Kidney epithelial cell (primary cell): ENCODE measurements around the gene NCAPD2. TPM values are rescaled to one million over a fixed set of nuclear protein-coding genes. Genes with fewer than 3 reads are reported as not detected.
"Not testable (repeated sequence)": the region's sequence is repeated elsewhere in the genome, so short reads cannot be mapped to it uniquely, and the experiment has no call there.

ENCODE experiments used
- DNase-seq: peaks from one replicate; pipeline ENCODE4 v3.0.0-alpha.2; 2010; ENCODE audit warnings: low read depth
- H3K27me3 ChIP-seq: 2 replicates; pipeline ENCODE4 v1.6.0; 2011; ENCODE audit warnings: low read length; ENCODE audit not compliant: control insufficient read depth, insufficient read depth
- H3K36me3 ChIP-seq: 2 replicates; pipeline ENCODE4 v1.5.1; 2011; ENCODE audit warnings: low read length; ENCODE audit not compliant: control insufficient read depth, insufficient read depth
- H3K4me3 ChIP-seq: 2 replicates; pipeline ENCODE4 v1.5.1; 2011; ENCODE audit warnings: low read depth, mild to moderate bottlenecking, control low read depth, low read length
- total RNA-seq: library from RNA; depleted of rRNA; stranded (reverse); fragments of >200 nt; gene quantifications from 2 replicates; pipeline ENCODE4 v1.2.3, GENCODE V29; 2015
- TF ChIP-seq, protein P1 (sequence below): IDR thresholded peaks from 2 replicates; pipeline ENCODE4 v1.5.1; 2011; ENCODE audit warnings: mild to moderate bottlenecking, moderate library complexity, low read length, control low read depth, inconsistent platforms; ENCODE audit not compliant: insufficient read depth, poor library complexity, severe bottlenecking

NCAPD2 gene
- total RNA-seq, 1 donor from 2014 or later: 62.3 TPM

DNA sequence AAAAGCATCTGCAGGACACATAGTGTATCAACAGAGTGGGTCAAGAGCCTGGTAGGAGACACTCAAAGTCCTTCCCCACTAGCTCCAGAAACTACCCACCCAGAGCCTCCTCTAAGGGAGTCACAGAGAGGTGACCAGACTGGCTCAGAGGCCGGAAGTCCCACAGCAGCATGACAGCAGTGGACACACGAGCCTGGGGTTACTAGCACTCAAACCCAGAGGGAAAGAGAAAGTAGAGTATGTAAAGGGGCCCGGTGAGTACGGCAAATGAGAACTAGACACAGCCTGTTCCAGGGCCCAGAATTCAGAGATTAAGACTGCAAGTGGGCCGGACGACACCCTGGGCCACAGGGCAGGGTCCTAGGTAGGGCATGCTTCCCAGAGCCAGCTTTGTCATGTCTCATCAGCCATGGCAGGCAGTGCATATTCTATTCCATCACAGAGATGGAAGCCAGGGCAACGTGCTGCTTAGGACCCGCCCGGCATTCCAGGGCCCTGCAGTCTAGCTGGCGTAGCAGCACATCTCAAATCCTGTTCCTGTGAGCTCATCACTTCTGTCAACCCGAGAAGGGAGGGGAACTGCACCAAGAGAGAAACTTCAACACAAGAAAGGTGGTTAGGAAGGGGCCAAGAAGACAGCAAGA, 57.7 kb downstream of the NCAPD2 start:
- Histone ChIP-seq H3K36me3 (no peaks in the 10 kb centered on the region), H3K4me3 (no peak overlapping the region), H3K27me3 (no peaks in the 10 kb centered on the region)
- DNase-seq: no peak
- TF ChIP-seq, protein P1, sequence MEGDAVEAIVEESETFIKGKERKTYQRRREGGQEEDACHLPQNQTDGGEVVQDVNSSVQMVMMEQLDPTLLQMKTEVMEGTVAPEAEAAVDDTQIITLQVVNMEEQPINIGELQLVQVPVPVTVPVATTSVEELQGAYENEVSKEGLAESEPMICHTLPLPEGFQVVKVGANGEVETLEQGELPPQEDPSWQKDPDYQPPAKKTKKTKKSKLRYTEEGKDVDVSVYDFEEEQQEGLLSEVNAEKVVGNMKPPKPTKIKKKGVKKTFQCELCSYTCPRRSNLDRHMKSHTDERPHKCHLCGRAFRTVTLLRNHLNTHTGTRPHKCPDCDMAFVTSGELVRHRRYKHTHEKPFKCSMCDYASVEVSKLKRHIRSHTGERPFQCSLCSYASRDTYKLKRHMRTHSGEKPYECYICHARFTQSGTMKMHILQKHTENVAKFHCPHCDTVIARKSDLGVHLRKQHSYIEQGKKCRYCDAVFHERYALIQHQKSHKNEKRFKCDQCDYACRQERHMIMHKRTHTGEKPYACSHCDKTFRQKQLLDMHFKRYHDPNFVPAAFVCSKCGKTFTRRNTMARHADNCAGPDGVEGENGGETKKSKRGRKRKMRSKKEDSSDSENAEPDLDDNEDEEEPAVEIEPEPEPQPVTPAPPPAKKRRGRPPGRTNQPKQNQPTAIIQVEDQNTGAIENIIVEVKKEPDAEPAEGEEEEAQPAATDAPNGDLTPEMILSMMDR: no peak

DNA sequence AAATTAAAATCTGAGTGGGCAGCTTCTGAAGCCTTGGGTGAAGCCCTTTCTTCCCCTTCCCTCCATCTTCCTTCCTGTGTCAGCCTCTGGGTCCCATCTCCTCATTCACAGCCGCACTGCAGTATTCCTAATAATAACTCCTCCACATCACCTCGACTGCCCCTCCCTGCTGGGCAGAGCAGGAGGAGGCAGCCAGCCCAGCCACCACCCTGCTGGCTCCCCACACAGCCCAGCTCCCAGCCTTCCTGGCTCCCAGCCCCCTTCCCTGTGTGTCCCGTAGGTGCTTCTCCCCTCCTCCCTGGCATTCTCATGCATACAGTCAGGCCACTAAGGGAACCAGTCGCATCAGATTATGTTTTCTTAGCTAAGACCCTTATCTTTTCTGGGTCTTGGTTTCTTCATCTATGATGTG, 58.2 kb downstream of the NCAPD2 start:
- DNase-seq: no peak
- H3K27me3 ChIP-seq: no peaks in the 10 kb centered on the region
- no peak overlapping the region for H3K4me3 ChIP-seq
- TF ChIP-seq, protein P1: no peak
- no peaks in the 10 kb centered on the region for H3K36me3 ChIP-seq

DNA sequence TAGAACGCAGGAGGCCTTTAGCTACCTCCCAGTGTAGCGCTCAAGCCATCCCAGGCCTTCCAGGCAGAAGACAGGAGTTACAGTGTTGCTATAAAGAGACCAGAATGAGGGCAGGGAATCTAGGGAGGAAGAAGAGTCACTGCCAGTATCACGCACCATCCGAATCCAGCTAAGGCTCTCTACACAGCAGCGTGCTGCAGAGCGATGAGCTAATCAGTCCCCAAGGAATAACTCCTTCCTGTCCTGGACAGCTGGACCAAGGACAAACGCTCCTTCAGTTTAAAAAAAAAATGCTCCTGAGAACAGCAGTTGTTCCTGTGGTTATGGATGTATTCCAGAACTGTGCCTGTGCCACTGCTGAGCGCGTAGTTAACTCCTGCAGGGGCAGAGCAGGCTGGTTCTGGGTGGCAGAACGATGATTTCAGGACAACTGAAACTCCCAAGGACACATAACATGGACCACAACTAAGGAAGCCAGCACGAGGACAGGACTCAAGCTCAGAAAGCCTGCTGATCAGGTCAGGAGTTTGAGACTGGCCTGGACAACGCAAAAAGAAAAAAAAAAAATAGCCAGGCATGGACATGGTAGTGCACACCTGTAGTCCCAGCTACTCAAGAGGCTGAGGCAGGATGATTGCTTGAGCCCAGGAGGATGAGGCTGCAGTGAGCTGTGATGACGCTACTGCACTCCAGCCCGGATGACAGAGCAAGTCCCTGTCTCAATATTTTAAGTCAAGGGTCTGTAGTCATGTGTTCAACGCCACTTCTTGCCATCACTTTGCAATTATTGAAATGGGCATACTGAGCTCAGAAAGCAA, 59.4 kb downstream of the NCAPD2 start:
- DNase-seq: no peak
- Histone ChIP-seq H3K4me3 (no peak overlapping the region), H3K27me3 (no peaks in the 10 kb centered on the region), H3K36me3 (no peaks in the 10 kb centered on the region)
- TF ChIP-seq, protein P1: no peak

DNA sequence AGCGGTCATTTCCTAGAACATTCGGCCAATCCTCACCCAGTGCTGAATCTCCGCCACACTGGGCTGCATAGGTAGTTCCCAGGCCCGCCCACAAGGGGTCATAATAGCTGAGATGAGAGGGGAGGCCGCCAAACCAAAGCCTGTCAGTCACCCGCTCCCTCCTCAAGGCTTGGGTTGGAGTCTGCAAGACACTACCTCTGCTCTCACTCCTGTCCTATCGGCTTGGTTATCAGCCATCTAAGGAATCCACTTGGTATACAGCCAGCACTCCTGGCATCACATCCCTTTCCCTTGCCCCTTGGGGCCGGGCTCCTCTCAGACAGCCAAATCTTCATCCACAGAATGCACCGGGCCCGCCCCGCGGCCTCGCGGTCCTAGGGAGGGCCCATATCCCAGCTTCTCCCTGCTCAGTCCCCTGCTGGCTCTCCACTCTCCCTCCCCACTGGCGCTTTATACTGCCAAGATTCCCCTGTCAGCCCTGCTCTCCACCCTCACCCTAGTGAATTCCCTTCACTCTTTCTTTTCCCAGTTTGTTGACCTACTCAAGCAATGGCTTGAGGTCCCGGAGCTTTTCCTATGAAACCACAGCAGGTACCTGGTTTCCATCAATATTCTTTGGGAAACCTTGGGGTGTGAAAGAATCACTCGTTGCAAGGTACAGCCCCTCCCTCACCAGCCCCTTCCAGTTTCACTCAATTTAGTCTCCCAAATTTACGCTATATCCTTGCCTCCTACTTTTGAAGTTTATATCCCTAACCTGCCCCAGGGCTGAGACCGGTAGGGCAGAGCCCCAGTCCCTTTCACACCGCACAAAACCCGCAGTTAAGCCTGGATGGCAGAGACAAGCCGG, 60.5 kb downstream of the NCAPD2 start:
- no peak for DNase-seq
- H3K27me3 ChIP-seq: no peaks in the 10 kb centered on the region
- TF ChIP-seq, protein P1: peak; percentile 80
- H3K36me3 ChIP-seq: no peaks in the 10 kb centered on the region
- H3K4me3 ChIP-seq: peak overlapping the region; percentile 77

DNA sequence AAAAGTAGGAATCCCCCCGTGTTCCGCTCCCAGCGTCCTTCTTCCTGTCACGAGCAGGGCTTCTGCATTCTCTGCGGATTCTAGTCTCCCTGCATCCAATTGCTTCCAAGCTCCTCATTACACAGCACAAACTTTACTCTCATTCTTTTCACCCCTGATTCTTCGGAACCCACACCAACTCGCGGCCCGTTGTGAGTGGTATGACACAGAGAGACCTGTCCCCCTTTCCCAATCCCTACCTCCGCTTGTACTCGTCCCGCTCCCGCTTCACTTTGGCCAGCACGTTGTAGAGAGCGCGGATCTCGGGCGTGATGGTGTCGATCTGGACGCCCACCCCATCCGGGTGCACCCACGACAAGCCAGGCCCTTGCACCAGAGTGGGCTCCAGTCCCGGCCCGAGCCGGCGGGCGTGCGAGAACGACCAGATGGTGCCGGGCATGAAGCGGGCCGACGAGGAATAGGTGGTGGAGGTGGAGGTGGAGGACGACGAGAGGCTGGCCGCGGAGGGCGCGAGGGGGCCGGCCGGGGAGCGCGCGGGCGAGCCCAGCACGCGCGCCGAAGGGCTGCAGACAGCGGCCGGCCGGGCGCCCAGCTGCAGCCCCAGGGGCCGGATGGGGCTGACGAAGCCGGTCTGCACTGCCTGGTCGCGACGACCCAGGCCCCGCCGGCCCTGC, 61.3 kb downstream of the NCAPD2 start:
- TF ChIP-seq, protein P1: no peak
- Histone ChIP-seq H3K36me3 (no peaks in the 10 kb centered on the region), H3K27me3 (no peaks in the 10 kb centered on the region), H3K4me3 (peak overlapping the region; percentile 77)
- DNase-seq: no peak

DNA sequence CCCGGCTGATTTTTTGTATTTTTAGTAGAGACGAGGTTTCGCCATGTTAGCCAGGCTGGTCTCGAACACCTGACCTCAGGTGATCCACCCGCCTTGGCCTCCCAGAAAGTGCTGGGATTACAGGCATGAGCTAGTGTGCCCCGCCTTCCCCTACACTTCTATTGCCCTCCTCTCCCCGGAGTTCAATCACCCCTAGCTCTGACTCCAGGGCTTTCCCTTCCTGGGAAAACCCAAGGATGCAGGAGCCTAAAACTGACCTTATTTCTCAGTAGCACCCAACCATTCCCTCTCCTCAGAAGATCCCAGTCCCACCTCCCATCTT, 62.6 kb downstream of the NCAPD2 start:
- H3K36me3 ChIP-seq, H3K27me3 ChIP-seq, DNase-seq, H3K4me3 ChIP-seq: not testable (repeated sequence)
